ENCODE data around the gene ACOXL.

ACOXL gene

DNA sequence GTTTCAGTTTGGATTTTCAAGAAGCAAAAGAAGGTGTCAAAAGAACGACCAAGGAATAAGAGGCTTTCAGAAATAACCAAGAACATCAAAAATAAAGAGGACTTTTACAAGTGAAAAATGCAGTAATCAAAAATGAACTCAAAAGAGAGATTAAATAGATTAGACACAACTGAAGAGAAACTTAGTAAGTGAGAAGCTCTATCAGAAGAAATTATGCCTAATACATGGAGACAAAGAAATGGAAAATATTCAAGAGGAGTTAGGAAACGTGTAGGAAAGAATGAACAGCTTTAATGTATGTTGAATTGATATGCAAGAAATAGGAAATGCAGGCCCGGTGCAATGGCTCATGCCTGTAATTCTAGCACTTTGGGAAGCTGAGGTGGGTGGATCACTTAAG, 145.8 kb downstream of the ACOXL start:
- DNase-seq, result no peak

DNA sequence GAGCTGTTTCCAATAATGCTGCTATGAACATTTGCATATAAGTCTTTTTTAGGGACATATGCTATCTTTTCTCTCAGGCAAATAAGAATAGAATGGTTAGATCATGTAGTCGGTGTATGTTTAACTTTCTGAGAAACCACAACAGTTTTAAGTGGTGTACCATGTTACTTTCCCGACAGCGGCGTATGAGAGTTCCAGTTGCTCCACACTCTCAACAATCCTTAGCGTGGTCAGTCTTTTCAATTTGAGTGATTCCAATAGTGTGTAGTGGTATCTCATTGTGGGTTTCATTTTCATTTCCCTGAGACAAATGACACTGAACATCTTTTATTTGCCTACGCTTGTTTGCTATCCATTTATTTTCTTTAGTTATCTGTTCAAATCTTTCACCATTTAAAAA, 149.5 kb downstream of the ACOXL start:
- no peak for DNase-seq

DNA sequence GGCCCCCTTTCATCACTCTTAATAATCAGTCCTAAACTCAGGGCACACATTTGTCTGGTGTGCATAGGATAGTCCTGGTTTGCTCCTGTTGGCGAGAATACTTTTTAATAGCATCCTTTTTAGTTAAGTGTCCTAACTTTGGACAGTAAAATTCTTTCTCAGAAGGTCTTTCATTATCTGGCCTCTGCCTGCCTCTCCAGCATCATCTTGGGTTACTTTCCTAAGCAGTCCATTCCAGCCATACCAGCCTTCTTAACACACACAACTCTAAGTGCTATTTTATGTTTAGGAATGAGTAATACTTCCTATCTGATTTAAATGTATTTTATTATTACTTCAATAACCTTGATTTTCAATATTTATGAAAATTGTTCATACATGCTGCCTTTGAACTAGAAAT, 151.0 kb downstream of the ACOXL start:
- DNase-seq, result no peak

DNA sequence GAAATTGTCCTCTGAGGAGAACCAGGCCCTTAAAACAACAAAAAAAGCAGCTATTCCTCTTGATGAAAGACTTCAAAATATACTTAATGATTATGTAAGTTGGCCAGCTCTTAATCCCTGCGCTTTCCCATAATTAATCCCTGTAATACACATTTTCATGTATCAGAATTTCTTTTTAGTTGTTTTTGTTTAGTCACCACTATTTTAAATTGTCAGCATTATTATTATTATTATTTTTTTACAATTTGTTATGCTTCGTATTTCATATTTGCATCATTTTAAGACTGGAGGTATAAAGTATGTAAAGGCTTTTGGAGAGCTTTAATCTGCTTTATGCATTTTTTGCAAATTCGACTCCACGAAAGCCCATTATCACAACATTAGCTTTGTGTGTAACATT, 152.9 kb downstream of the ACOXL start:
- no peak for DNase-seq

DNA sequence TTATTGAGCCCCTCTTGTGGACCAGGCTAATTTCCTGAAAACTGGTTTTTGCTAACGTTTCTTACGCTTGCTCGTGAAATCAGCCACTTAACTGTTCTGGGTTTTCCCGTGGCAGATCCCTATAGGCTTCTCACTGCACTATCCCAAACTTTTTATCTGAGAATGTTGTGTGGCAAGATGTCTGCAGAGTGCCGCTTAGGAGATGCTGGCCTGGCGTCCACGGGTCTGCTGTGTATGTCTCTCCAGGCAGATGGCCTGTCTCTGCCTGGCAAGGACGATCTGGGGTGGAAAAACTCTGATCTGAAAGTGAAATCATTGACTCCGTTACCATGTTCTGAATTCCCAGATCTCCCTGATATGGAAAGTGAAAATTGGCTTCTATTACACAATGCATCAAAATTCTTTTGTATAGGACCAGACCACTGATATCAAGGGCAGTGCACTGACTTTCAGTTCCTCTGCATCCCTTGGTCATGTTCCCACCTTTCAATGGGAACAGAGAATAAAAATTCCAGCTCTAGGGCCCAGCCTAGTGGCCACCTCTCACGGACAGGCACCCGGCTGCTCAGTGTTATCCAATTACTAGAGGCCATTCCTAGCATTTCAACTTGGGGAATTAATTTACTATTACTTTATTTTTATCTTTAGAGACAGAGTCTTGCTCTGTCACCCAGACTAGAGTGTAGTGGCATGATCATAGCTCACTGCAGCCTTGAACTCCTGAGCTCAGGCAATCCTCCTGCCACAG, 154.6 kb downstream of the ACOXL start:
- no peak for DNase-seq

DNA sequence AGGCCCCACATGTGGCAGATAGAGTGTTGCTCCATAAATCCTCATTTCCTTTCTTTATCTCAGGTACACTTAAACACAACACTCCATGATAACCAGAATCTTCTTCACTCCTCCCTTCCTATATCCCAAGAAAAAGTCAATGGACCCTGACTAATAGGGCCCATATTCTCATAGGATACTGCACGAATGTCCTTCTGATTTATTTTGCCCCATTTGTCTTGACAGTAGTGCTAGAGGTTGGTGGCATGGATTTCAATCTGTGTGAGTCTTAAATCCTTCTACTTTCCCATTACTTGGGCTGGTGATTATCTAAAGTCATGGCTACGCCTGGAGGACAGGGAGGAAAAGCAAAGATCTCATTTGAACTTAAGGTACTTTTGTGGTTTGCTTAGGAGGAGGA, 156.0 kb downstream of the ACOXL start:
- no peak for DNase-seq

DNA sequence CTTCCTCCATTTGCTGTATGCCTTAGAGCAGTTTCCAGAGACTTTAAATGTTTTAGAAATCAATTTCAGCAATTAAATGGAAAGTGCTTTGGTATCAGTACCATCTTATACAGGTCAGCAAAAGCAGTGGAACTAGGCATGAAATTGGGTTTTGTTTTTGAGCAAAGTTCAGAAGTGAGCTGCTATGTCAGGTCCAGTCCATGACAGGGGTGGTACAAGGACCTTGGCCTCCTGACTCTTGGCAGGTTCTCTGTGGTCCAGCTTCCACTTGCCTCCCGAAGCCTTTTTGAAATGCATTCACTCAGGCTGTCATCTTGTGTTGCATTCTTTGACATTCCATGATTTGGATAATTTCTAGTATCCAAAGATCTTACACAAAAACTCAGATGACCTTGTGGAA, 159.3 kb downstream of the ACOXL start:
- DNase-seq, result no peak

DNA sequence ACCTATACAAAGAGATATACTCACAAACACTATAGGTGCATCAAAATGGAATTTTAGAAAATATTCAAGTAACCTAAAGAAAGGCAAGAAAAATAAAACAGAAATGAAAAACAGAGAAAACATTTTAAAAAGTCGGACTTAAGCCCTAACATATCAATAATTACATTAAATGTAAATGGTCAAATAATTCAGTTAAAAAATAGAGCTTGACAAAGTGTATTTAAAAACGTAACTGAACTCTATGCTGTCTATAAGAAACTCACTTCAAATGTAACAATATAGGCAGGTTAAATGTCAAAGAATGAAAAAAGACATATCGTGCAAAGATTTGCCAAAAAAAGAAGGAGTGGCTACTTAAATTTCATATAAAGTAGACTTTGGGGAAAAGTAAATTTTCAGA, 163.9 kb downstream of the ACOXL start:
- DNase-seq, result no peak

DNA sequence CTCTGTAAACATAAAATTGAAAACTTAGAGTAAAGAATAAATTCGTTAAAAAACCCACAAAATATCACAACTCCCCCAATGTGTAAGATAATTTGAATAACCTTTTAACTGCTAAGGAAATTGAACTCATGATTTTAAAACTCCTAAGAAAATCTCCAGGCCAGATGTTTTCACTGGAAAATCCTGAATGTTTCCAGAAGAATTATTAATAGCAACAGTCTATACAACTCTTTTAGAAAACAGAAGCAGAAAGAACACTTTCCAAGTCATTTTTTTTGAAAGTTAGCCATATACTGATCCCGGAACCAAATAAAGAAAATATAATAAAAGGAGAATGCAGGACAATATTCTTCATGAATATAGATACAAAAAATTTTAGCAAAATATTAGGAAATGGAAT, 165.6 kb downstream of the ACOXL start:
- DNase-seq, result no peak

DNA sequence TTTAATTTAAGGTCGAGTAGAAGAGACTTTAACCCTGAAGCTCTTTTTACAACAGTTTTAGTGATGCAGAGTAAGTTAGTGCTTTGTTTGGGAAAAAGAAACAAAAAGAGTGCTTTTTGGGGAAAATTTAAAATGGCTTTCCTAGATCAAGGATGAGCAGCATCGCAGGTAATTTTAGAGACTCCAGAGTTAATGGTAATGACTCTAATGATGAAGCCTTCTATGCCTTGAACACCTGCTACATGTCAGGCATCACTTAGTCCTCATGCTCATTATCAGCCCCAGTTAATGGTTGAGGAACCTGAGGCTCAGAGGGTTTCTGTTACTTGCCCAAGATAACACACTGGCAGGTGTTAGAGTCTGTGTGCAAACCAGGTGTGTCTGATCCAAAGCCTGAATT, 167.8 kb downstream of the ACOXL start:
- DNase-seq, result no peak

DNA sequence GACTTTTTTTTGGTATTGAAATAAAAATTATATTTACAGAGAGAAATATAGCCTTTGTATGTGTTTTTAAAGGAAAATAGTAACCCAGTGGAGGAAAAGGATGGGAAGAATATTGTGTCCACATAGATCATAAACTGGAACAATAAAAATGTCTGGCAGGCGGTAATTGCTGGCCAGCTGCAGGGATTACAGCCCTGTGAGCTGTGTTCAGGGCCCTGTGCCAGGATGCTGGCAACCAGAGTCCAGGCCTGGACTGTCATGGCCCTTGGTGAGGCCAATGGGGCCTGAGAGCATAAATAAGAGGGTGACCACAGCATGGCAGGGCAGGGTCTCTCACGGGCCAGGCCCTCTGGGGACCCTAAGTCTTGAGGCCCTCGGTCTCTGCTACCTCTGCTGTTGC, 171.2 kb downstream of the ACOXL start:
- no peak for DNase-seq

DNA sequence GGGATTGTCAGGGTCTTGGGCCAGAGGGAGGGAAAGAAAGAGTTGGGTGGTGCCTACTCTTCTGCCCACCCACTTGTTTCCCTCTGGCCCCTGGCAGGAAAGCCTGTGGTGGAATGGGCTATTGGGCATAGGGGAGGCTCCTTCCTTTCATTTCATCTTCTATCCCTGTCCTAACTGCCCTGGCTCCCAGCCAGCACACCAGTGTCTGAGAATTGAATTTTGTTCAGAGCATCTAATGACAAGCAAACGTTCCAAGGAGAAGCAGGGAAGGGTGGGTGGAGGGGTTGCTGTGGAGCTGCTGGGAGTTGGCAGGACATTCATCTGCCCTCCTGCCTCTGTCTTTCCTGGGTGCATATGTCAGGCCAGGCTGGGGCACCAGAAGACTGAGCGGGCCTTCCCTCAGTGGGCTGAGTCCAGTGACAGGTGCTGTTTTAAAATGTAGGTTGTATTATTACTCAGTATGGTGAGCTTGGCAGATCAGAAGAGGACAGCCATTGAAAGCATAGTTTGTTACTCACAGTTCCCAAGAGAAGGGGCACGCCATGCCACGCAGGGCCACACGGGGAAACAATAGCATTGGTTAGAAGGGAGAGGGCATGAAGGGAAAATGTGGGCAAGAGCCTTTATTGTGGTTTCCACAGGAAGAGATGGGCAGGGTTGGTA, 171.9 kb downstream of the ACOXL start:
- no peak for DNase-seq

DNA sequence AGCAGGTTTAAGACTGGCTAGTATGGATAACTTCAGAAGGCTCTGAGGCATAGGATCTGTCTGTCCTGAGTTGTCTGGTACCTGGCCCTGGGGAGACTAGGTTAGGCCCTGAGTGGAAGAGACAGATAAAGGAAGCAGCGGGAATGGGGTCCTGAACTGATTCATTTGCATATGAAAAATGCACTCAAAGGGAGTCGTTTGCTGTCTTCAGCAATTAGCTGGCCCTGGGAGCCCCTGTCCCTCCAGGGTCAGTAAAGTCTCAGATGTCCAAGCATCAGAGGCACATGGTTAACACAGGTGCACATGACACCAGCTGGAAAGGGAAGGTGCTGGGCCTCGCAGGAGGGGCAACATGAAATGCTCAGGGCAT, 172.4 kb downstream of the ACOXL start:
- no peak for DNase-seq

DNA sequence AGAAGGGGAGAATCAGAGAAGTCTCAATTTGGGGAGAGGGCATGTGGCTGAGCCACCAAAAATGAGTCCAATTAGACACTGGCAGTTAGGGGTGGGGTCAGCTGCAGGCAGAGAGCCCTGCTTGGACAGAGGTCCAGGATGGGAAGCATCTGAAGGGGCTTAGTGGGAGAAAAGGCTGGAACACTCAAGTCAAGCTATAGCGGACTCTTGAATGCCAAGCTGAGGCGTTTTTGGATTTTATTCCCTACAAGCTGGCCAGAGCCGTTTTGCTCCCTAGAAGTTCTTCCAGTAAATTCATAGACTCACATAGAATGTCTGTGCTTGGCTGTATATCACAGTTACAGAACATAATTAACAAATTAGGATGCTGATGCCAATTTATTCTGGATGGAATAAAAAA, 172.8 kb downstream of the ACOXL start:
- DNase-seq, result no peak

DNA sequence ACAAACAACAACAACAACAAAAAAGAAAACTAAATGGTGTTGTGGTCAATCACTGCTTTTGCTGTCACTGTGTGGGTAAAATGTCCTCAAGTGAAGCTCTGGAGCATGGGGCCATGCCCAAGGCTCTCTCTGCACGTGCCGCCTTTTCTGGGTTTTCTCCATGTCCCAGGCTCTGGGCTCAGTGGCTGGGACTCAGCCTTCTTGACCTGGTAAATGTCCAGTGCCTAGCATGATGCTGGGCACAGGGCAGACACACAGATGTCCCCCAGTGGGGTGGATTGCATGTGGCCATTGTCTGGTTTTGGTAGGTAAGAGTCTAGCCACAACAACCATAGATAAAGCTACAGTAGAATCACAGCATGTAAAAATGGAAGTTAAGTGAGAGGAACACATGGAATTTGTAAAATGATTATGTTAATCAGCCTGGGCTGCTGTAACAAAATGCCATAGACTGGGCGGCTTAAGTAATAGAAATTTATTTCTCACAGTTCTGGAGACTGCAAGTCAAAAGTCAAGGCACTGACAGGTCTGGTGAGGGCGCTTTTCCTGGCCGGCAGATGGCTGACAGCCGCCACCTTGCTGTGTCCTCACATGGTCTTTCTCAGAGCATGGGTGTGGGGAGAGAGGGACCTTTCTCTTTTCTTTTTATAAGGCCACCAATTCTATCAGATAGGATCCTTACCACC, 174.4 kb downstream of the ACOXL start:
- no peak for DNase-seq

DNA sequence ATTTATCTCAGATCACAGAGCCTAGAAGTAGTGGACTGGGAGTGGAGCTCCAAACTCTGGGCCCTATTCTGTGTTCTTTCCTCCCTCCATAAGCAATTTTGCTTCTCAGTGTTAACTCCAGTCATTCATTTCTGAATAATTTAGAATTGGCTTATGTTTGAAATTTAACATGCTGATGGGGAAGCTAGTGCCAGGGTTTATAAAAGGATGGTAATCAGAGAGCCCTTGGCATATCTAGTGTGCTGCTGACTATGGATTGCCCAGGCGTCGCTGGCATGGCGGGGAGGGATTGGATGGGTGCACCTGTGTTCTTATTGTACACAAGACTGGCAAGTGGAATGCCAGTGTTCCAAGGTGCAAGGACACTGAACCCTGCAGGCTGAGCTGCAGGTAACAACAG, 177.1 kb downstream of the ACOXL start:
- no peak for DNase-seq

DNA sequence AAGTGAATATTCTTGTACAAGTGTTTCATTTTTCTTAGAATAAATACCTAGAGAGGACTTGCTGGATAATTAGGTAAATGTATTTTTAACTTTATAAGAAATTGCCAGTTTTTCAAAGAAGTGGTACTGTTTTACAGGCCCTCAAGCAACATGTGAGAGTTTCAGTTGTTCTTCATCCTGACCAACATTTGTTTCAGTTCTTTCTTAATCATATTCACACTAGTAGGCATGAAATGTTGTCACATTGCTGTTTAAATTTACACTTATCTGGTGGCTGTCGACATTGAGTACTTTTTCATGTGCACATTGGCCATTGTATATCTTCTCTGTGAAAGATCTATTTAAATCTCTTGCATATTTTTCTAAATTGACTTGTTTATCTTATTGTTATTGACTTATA, 178.1 kb downstream of the ACOXL start:
- DNase-seq, result no peak

DNA sequence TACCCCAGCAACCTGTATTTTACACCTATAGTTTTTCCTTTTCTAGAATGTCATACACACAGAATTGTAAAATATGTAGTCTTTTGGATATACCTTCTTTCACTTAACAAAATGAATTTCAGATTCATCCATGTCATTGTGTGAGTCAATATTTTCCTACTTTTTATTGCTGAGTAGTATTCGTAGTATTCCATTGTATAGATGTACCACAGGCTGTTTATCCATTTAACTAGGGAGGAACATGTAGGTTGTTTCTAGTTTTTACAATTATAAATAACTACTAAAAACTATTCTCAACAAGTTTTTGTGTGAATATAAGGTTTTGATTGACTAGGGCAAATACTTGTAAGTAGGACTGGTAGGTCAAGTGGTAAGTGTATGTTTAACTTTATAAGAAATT, 187.4 kb downstream of the ACOXL start:
- DNase-seq, result no peak

DNA sequence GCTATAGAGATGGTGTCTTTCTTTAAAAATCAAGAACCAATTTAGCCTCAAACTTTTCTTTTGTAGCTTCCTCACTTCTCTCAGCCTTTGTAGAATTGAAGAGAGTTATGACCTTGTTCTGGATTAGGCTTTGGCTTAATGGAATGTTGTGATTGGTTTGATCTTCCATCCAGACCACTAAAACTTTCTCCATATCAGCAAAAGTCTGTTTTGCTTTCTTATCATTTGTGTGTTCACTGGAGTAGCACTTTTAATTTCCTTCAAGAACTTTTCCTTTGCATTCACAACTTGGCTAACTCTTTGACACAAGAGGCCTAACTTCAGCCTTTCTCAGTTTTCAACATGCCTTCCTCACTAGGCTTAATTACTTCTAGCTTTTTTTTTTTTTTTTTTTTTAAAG, 193.1 kb downstream of the ACOXL start:
- no peak for DNase-seq

DNA sequence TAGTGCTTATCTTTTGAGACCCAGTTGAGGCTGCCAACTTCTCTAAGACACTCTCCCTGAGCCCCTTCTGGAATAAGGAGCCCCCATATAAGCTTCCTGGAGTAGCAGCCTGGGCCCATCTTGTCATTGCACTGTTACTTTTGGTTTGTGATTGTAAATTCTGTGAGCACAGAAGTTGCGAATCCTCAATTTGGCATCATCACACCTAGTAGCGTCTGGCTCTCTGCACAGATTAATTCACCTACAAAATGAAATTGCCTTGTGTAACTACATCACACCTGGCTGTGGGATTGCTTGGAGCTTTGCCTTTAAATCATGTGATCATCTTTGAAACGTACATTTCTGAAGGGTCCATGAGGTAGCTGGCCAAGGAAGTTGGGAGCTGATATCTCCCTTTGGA, 195.2 kb downstream of the ACOXL start:
- DNase-seq, result no peak

DNA sequence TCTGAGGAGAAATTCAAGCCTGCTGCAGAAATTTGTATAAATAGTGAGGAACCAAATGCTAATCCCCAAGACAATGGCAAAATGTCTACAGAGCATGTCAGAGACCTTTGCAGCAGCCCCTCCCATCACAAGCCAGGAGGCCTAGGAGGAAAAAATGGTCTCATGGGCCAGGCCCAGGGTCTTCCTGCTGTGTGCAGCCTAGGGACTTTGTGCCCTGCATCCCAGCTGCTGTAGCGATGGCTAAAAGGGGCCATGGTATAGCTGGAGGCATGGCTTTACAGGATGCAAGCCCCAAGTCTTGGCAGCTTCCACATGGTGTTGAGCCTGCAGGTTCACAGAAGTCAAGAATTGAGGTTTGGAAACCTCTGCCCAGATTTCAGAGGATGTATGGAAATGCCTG, 197.2 kb downstream of the ACOXL start:
- no peak for DNase-seq

DNA sequence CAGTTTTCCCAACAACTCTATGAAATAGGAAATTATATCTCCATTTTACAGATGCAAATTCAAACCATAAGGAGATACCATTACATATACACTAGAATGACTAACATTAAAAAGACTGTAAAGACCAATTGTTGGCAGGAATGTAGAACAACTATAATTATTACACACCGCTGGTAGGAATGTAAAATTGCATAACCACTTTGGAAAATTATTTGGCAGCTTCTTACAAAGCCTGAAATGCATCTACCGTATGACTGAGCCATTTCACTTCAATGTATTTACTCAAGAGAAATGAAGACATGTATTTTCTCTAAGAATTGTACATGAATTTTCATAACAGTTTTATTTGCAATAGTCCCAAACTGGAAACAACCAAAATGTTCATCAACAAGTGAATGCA, 199.3 kb downstream of the ACOXL start:
- no peak for DNase-seq

DNA sequence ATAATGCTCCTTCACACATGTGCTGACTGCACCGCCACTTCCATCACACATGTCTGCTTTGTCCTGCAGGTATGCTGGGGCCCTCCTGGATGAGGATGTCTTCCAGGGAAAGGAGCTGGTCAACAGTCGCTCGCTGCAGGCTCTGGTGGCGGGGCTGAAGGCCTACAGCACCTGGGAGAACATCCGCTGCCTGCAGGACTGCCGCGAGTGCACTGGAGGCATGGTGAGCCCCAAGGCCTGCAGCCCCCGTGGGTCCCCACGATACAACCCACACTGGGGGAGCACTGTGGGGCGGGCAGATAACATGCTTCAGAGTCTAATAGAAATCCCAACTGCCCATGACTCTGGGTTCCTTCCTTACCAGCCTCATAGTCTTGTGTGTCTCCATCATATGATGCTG, 201.0 kb downstream of the ACOXL start:
- no peak for DNase-seq

DNA sequence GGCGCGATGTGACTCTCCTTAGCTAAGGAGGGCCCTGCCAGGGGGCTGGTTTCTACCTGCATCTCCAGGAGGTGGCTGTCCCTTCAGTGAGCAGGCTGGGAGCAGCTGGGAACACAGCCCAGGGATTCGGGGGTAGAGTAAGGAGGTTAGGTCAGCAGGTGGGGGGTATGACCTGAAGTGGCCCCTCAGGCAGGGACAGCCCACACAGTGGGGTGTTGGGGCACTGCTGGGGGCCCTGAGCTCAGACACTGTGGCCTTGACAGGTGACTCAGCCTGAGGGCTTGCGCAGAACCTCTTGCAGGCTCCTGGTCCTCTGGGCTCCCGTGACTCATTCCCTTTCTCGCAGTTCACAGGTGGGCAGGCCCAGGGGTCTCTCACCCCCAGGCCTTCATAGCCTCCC, 202.6 kb downstream of the ACOXL start:
- no peak for DNase-seq
